ENCODE results near the gene F8A2. TPM values are rescaled to one million over a fixed set of nuclear protein-coding genes. Genes with fewer than 3 reads are reported as not detected.

The F8A2 gene
- total RNA-seq (2022; extraction: Qiagen RNA extraction): not detected in 5 replicates

GRCh38 chrX:155381843-155382528 is at the start of gene F8A2:
Gene F8A2 (plus strand): TSS chrX:155382095. CDS start chrX:155382115, 20 bp downstream.

GRCh38 chrX:155334486-155335336 is 47.2 kb upstream of the F8A2 start, which contains the start of gene CLIC2:
Gene CLIC2 (minus strand): TSS chrX:155334614. CDS start chrX:155334427, 187 bp downstream.

Other genes with a start within 250 kb of the F8A2 start
- gene VBP1, start 165.6 kb upstream of the F8A2 start, total RNA-seq (2022; extraction: Qiagen RNA extraction): 49.8 to 71.0 TPM (median 51.6 TPM) in 5 replicates
- 0.60 to 1.2 TPM (median 0.76 TPM) in 5 replicates for gene RAB39B, start 117.6 kb upstream of the F8A2 start, total RNA-seq (2022; extraction: Qiagen RNA extraction)
- 0.07 to 0.12 TPM (median 0.08 TPM) in 5 replicates for gene CLIC2, start 47.5 kb upstream of the F8A2 start, total RNA-seq (2022; extraction: Qiagen RNA extraction)
- gene F8A3, start 76.5 kb downstream of the F8A2 start, total RNA-seq (2022; extraction: Qiagen RNA extraction): 0.48 to 1.5 TPM (median 0.96 TPM) in 5 replicates
- 0.09 to 0.14 TPM (median 0.11 TPM) in 5 replicates for gene SPRY3, start 230.5 kb downstream of the F8A2 start, total RNA-seq (2022; extraction: Qiagen RNA extraction)
- gene TMLHE, start 230.9 kb downstream of the F8A2 start, total RNA-seq (2022; extraction: Qiagen RNA extraction): 8.5 to 10.8 TPM (median 10.2 TPM) in 5 replicates

Measured in A549 treated with CORT108297 at 1 μM for 4 hours (cell line).